Measurements from ENCODE around the gene GDPD3. TPM values are rescaled to one million over a fixed set of nuclear protein-coding genes. Genes with fewer than 3 reads are reported as not detected.
A peak's percentile ranks its signal among the peaks of the same experiment; 100 is the strongest.

GDPD3 gene
- total RNA-seq, 1 experiment from 2014 or later: 2.1 TPM

DNA sequence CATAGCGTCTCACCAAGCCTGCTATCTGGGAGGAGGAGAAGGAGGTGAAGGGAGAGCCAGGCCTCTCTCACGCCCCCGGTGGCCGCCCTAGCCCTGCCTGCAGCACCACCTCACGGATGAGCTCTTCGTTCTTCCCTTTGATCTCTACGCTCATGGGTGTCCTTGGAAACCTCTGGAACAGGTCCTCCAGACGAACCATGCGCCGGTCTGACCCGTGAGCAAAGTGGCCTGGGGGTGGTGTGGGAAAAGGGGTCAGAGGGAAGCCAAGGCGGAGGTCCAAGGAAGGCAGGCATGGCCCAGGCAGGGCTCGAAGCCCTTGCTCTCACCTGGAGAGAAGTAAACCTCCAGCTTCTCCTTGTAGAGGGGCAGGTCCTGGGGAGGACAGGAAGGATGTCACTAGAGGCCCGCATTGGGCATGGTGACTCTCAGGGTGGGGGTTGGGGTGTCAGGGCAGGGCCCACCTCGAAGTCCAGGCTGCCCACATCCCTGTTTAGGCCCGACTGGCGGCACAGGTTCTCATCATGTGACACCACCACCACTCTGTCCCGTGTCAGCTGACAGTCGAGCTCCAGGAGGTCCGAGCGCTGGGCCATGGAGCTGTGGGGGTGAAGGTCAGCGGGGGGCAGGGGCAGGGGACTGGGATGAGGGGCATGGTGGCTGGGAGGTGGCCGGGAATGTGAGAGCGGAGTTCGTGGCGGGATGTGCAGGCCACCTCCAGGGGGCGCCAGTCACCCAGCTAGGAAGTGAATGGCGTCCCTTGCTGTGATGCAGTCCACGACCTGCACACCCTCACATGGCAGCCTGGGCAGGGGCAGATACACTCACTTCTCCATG, 923 bp downstream of the GDPD3 start:
- Histone ChIP-seq H3K27me3 (ENCODE audit: low read length) (no peaks in the 10 kb centered on the region), H2AFZ (ENCODE audit: low read length) (no peak overlapping the region), H3K27ac (ENCODE audit: low read length) (no peak overlapping the region), H3K79me2 (ENCODE audit: low read length) (no peaks in the 10 kb centered on the region), H3K4me1 (ENCODE audit: low read length) (no peaks in the 10 kb centered on the region), H3K9ac (ENCODE audit: low read length) (no peak overlapping the region), H4K20me1 (ENCODE audit: insufficient read depth, low read depth, low read length) (no peaks in the 10 kb centered on the region), H3K4me3 (ENCODE audit: low read length) (no peak overlapping the region), H3K36me3 (ENCODE audit: insufficient read depth, low read length) (no peaks in the 10 kb centered on the region), H3K9me3 (ENCODE audit: low read length) (no peaks in the 10 kb centered on the region), H3K9me2 (replicated peaks; ENCODE audit: insufficient read depth, low read length) (no peaks in the 10 kb centered on the region), H3K4me2 (ENCODE audit: low read depth, low read length, poor library complexity, severe bottlenecking) (no peak overlapping the region)
- peak; percentile 91 for DNase-seq

DNA sequence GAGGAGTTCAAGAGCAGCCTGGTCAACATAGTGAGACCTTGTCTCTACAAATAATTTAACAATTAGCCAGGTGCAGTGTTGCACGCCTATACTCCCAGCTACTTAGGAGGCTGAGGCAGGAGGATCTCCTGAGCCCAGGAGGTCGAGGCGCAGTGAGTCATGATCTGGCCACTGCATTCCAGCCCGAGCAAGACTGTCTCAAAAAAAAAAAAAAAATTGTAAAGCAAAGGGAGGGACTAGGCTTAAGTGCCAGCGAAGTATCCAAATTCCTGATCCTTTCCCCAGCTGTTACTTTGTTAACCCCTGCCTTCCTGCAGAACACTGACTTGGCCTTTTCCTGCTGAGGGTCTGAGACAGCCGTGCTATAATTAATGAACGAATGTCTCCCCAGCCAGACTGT, 2.7 kb downstream of the GDPD3 start:
- Histone ChIP-seq H3K27me3 (ENCODE audit: low read length) (no peaks in the 10 kb centered on the region), H3K4me3 (ENCODE audit: low read length) (no peak overlapping the region), H3K27ac (ENCODE audit: low read length) (no peak overlapping the region), H3K4me2 (ENCODE audit: low read depth, low read length, poor library complexity, severe bottlenecking) (no peak overlapping the region), H3K79me2 (ENCODE audit: low read length) (no peaks in the 10 kb centered on the region), H3K36me3 (ENCODE audit: insufficient read depth, low read length) (no peaks in the 10 kb centered on the region), H2AFZ (ENCODE audit: low read length) (no peak overlapping the region), H4K20me1 (ENCODE audit: insufficient read depth, low read depth, low read length) (no peaks in the 10 kb centered on the region), H3K4me1 (ENCODE audit: low read length) (no peaks in the 10 kb centered on the region), H3K9me3 (ENCODE audit: low read length) (no peaks in the 10 kb centered on the region), H3K9ac (ENCODE audit: low read length) (no peak overlapping the region), H3K9me2 (replicated peaks; ENCODE audit: insufficient read depth, low read length) (no peaks in the 10 kb centered on the region)
- DNase-seq: no peak

DNA sequence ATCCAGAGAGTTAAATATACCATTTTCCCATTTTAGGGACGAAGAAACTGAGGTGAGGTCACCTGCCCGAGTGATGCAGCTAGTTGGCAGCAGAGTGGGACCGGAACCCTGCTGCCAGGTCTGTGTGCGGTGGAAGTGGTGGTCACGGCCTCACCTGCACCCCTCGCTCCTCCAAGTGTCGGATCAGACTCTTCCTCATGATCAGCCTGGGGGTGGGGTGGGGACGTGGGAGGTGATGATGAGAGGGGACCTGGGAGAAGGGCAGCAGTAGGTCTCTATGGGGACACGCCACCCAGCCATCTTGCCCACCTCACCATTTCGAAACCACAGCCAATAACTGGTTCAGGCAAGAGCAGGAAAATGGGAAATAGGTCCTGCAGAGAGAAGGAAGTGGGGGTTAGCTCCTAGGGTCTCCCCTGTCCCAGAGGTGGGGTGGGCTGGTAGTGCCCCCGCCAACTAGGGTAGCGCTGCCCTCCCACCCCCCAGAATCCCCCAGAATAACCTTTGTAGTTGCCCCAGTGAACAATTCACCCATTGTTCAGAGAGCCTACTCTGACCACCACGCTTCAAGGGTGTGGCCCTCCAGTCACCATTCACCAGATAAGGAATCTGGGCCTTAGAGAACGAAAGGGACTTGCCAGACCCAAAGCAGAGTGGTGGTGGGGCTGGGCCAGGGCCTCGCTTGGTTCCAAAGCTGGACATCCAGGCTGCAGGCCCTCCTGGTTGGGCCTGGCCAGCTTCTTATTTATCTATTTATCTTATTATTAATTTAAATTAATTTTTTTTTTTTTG, 5.1 kb downstream of the GDPD3 start:
- no peaks in the 10 kb centered on the region for H3K27me3 ChIP-seq (ENCODE audit: low read length)
- H4K20me1 ChIP-seq (ENCODE audit: insufficient read depth, low read depth, low read length): no peaks in the 10 kb centered on the region
- no peaks in the 10 kb centered on the region for H3K9me2 ChIP-seq (replicated peaks; ENCODE audit: insufficient read depth, low read length)
- H3K36me3 ChIP-seq (ENCODE audit: insufficient read depth, low read length): no peaks in the 10 kb centered on the region
- no peak for DNase-seq
- H3K4me2 ChIP-seq (ENCODE audit: low read depth, low read length, poor library complexity, severe bottlenecking): no peak overlapping the region
- H3K79me2 ChIP-seq (ENCODE audit: low read length): no peaks in the 10 kb centered on the region
- no peak overlapping the region for H3K9ac ChIP-seq (ENCODE audit: low read length)
- no peaks in the 10 kb centered on the region for H3K9me3 ChIP-seq (ENCODE audit: low read length)
- H2AFZ ChIP-seq (ENCODE audit: low read length): no peak overlapping the region
- no peak overlapping the region for H3K4me3 ChIP-seq (ENCODE audit: low read length)
- H3K4me1 ChIP-seq (ENCODE audit: low read length): no peaks in the 10 kb centered on the region
- H3K27ac ChIP-seq (ENCODE audit: low read length): no peak overlapping the region

DNA sequence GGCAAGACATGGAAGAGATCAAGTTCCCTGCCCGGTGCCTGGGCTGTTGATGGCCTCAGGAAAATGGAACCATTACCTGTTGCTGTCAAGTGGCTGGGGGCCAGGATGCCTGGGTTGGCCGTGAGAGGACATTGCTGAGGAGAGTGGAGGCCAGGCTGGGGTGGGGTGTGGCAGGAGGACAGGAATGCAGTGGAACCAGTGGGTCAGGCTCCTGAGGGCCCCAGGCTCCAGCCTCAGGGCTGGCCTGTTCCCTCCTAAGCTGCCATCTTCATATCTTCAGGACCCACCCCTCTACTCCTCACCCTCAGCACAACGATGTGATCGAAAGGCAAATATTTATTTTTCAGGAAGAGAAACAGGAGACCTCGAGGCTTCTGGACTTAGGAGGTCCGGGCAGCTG, 8.8 kb downstream of the GDPD3 start:
- Histone ChIP-seq H3K9me3 (ENCODE audit: low read length) (no peaks in the 10 kb centered on the region), H3K27me3 (ENCODE audit: low read length) (no peaks in the 10 kb centered on the region), H3K4me2 (ENCODE audit: low read depth, low read length, poor library complexity, severe bottlenecking) (no peak overlapping the region), H3K4me3 (ENCODE audit: low read length) (no peak overlapping the region), H3K9me2 (replicated peaks; ENCODE audit: insufficient read depth, low read length) (no peaks in the 10 kb centered on the region), H3K4me1 (ENCODE audit: low read length) (no peaks in the 10 kb centered on the region), H3K36me3 (ENCODE audit: insufficient read depth, low read length) (no peaks in the 10 kb centered on the region), H3K9ac (ENCODE audit: low read length) (no peak overlapping the region), H3K79me2 (ENCODE audit: low read length) (no peaks in the 10 kb centered on the region), H4K20me1 (ENCODE audit: insufficient read depth, low read depth, low read length) (no peaks in the 10 kb centered on the region), H2AFZ (ENCODE audit: low read length) (no peak overlapping the region), H3K27ac (ENCODE audit: low read length) (no peak overlapping the region)
- no peak for DNase-seq

DNA sequence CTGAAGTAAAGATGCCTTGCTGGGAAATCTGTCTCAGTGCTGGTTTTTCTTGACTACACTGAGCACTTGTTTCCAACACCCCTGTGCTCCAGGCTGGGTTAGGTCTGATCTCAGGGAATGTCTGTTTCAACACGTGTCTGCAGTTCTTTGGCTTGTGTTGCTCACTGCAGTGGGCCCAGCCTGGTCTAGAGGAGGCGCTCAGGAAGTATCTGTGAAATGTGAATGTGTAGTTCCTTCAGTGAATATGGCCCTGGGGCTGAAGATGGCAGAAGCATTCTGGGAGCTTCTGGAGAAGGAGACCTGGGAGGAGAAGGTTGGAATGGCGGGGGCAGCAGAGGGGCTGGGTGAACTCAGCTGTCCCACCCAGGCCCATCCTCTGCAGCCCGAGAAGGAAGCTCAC, 9.2 kb downstream of the GDPD3 start:
- Histone ChIP-seq H3K9me2 (replicated peaks; ENCODE audit: insufficient read depth, low read length) (no peaks in the 10 kb centered on the region), H2AFZ (ENCODE audit: low read length) (no peak overlapping the region), H3K9ac (ENCODE audit: low read length) (no peak overlapping the region), H3K27ac (ENCODE audit: low read length) (no peak overlapping the region), H3K4me3 (ENCODE audit: low read length) (no peak overlapping the region), H3K9me3 (ENCODE audit: low read length) (no peaks in the 10 kb centered on the region), H3K36me3 (ENCODE audit: insufficient read depth, low read length) (no peaks in the 10 kb centered on the region), H3K27me3 (ENCODE audit: low read length) (no peaks in the 10 kb centered on the region), H3K79me2 (ENCODE audit: low read length) (no peaks in the 10 kb centered on the region), H3K4me1 (ENCODE audit: low read length) (no peaks in the 10 kb centered on the region), H3K4me2 (ENCODE audit: low read depth, low read length, poor library complexity, severe bottlenecking) (no peak overlapping the region), H4K20me1 (ENCODE audit: insufficient read depth, low read depth, low read length) (no peaks in the 10 kb centered on the region)
- no peak for DNase-seq

DNA sequence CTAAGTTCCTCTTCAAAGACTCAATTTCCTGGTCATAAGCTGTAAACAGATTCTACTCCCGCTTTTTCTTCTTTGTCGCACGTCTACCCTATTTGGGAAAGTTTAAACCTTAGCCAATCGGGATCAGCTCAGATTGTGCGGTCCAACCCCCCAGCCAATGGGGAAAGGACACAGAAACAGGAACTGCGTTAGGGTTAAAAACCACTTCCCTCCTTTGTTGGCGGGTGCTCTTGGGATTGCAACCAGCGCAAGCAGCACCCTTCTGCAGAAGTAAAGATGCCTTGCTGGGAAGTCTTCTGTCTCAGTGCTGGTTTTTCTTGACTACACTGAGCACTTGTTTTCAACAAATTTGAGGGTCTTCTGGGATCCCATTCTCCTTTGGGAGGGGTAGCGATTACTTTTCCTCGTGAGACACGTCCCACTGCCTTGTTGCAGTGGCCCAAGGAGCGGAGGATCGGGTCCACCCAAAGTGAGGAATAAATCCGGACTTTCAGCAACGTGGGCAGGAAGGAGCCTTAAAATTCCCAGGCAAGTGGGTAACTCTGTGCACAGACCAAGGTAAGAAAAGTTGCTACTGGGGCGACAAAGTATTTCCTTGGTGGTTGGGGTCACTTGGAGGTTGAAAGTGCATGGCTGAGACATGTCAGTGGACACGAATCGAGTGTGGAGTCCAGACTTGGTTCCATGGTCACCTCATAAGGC, 16.3 kb downstream of the GDPD3 start:
- Histone ChIP-seq H3K9me2 (replicated peaks; ENCODE audit: insufficient read depth, low read length) (no peaks in the 10 kb centered on the region), H2AFZ (ENCODE audit: low read length) (no peak overlapping the region), H3K79me2 (ENCODE audit: low read length) (peaks cover 3% of the 10 kb centered on the region; the same call in 1 of the 2 replicates), H3K27me3 (ENCODE audit: low read length) (no peaks in the 10 kb centered on the region), H3K9ac (ENCODE audit: low read length) (no peak overlapping the region), H3K36me3 (ENCODE audit: insufficient read depth, low read length) (no peaks in the 10 kb centered on the region), H3K4me2 (ENCODE audit: low read depth, low read length, poor library complexity, severe bottlenecking) (peak overlapping the region; percentile 43), H4K20me1 (ENCODE audit: insufficient read depth, low read depth, low read length) (no peaks in the 10 kb centered on the region), H3K4me1 (ENCODE audit: low read length) (peaks cover 32% of the 10 kb centered on the region), H3K27ac (ENCODE audit: low read length) (no peak overlapping the region), H3K4me3 (ENCODE audit: low read length) (peak overlapping the region; percentile 86; the same call in 1 of the 2 replicates), H3K9me3 (ENCODE audit: low read length) (peaks cover 12% of the 10 kb centered on the region; the same call in 1 of the 2 replicates)
- DNase-seq: peak; percentile 55

DNA sequence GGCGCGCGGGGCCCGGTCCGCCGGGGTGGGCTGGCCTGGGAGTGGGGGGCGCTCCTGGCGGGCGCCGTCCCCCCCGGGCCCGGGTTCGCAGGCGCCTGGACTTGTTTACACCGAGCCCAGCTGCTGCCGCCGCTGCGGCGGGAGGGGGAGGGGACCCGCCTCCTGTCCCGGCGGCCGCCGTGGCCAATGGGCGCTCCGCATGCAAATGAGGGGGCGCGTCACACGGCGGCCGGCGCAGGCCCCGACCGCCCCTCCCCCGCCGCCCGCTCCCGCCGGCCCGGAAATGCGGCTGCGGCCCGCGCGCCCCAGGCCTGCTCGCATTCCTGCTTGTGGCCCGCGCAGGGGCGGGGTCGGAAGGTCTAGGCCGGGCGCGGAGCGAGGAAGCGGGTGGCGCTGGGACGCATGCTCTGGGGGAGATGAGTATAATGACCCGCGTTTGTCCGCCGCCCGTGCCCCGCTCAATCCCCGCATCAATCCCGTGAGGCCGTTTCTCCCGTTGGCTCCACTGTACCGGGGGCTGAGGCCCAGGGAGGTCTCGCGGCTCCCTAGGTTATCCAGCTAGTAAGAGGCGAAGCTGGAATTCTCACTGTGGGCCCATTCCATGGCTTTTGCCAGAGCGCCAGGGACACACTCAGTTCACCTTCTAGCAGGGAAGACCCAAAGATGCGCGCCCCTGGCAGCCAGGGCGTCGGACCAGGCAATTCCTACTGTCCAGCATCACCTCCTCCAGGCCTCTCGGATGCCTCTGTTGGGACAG, 17.1 kb downstream of the GDPD3 start, which contains the start of gene YPEL3:
Gene YPEL3, minus strand, starts transcription at position 109 of the 757 bp plus-strand sequence. CDS start 731 bp downstream, outside the sequence.
- H3K4me1 ChIP-seq (ENCODE audit: low read length): peaks cover 37% of the 10 kb centered on the region
- peak within 1 kb of the TSS; percentile 86 for H3K4me3 ChIP-seq (ENCODE audit: low read length)
- H3K9me2 ChIP-seq (replicated peaks; ENCODE audit: insufficient read depth, low read length): no peaks in the 10 kb centered on the region
- no peaks in the 10 kb centered on the region for H3K27me3 ChIP-seq (ENCODE audit: low read length)
- H3K36me3 ChIP-seq (ENCODE audit: insufficient read depth, low read length): no peaks in the 10 kb centered on the region
- H3K4me2 ChIP-seq (ENCODE audit: low read depth, low read length, poor library complexity, severe bottlenecking): peak within 1 kb of the TSS; percentile 98
- H3K79me2 ChIP-seq (ENCODE audit: low read length): peaks cover 3% of the 10 kb centered on the region; the same call in 1 of the 2 replicates
- H3K27ac ChIP-seq (ENCODE audit: low read length): peak within 1 kb of the TSS; percentile 62
- H4K20me1 ChIP-seq (ENCODE audit: insufficient read depth, low read depth, low read length): no peaks in the 10 kb centered on the region
- peak; percentile 94 for DNase-seq
- H2AFZ ChIP-seq (ENCODE audit: low read length): no peak within 1 kb of the TSS; the same call in 1 of the 2 replicates
- peak within 1 kb of the TSS; percentile 84 for H3K9ac ChIP-seq (ENCODE audit: low read length)
- H3K9me3 ChIP-seq (ENCODE audit: low read length): peaks cover 12% of the 10 kb centered on the region; the same call in 1 of the 2 replicates

Data from Karpas-422 (cell line).